ENCODE results near the gene F3. TPM values are rescaled to one million over a fixed set of nuclear protein-coding genes. Genes with fewer than 3 reads are reported as not detected.
"Not testable (repeated sequence)": the region's sequence is repeated elsewhere in the genome, so short reads cannot be mapped to it uniquely, and the experiment has no call there.

F3 gene
- total RNA-seq, 1 donor from 2014 or later = 6.4 TPM

GRCh38 chr1:94566436-94566835, 24.9 kb upstream of the F3 start:
- H3K9ac ChIP-seq; H3K27me3 ChIP-seq; H3K9me3 ChIP-seq (ENCODE audit: low read depth); H3F3A ChIP-seq (ENCODE audit: low read depth); H2AFZ ChIP-seq (replicated peaks); H3K79me2 ChIP-seq (ENCODE audit: low read depth); H3K27ac Mint-ChIP-seq; H3K4me3 ChIP-seq; H3K4me1 Mint-ChIP-seq; H3K9me3 Mint-ChIP-seq; H3K27ac ChIP-seq; H4K20me1 ChIP-seq (ENCODE audit: low read depth); H3K4me3 Mint-ChIP-seq; H3K36me3 ChIP-seq; H3K27me3 Mint-ChIP-seq (ENCODE audit: insufficient read depth, low read depth); H3K36me3 Mint-ChIP-seq; H3K4me2 ChIP-seq; DNase-seq (ENCODE audit: low spot score): not testable (repeated sequence)
- peaks cover 11% of the 10 kb centered on the region for H3K4me1 ChIP-seq

DNA sequence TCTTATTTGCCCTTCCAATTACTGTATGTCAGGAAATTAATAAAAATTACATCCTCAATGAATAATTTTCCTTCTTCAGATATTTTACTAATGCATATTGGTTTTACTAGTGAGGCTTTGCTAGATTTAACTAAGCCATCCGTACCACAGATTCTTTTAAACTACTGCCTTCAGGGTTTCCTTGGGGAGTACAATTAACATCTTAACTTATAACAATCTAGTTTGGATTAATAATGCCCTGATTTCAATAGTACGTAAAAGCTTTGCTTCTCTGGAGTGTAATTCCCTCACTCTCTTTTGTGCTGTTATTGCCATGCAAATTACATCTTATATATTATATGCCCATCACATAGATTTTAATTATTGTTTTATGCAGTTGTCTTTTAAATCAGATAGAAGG, 24.3 kb upstream of the F3 start:
- TF ChIP-seq CTCF (IDR thresholded peaks at IDR 0.05) (no peak), EZH2 (IDR thresholded peaks at IDR 0.05) (no peak)
- Mint-ChIP-seq H3K27ac (no peak overlapping the region), H3K36me3 (no peaks in the 10 kb centered on the region), H3K4me1 (peaks cover 3% of the 10 kb centered on the region), H3K4me3 (no peak overlapping the region), H3K27me3 (ENCODE audit: insufficient read depth, low read depth) (peaks cover 2% of the 10 kb centered on the region), H3K9me3 (peaks cover under 1% of the 10 kb centered on the region)
- Histone ChIP-seq H3K79me2 (ENCODE audit: low read depth) (no peaks in the 10 kb centered on the region), H4K20me1 (ENCODE audit: low read depth) (no peaks in the 10 kb centered on the region), H3K27ac (no peak overlapping the region), H3K36me3 (no peaks in the 10 kb centered on the region), H3K4me1 (peaks cover 11% of the 10 kb centered on the region), H3K27me3 (no peaks in the 10 kb centered on the region), H3K4me3 (no peak overlapping the region), H3K9me3 (ENCODE audit: low read depth) (no peaks in the 10 kb centered on the region), H3K4me2 (no peak overlapping the region), H3F3A (ENCODE audit: low read depth) (no peaks in the 10 kb centered on the region), H2AFZ (replicated peaks) (no peak overlapping the region), H3K9ac (no peak overlapping the region)
- DNase-seq (ENCODE audit: low spot score) = no peak

DNA sequence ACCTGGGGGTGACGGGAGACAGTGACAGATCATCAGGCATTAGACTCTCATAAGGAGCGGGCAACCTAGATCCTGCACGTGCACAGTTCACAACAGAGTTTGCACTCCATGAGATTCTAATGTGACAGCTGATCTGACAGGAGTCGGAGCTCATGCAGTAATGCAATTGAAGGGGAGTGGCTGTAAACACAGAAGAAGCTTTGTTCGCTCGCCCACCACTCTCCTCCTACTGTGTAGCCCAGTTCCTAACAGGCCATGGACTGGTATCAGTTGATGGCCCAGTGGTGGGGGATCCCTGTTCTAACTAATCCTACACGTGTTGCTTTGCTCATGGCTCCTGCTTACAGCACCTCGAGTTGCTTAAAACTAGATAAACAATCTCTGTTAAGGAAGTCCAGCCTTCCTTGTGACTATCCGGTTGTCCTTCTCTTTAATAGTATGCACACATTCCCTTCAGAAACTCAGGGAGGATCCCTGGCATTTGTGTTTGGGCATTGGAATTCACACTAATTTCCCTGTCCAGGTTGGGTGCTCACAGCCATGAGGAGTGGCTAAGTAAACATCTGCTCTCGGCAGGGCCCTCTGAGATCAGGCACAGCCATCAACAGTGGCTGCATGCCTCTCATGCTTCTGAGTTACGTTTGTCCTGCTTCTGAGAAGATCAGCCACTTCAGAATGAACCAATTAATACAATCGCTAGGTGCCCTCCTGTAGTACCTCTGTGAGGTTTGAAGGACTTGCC, 21.1 kb upstream of the F3 start:
- Mint-ChIP-seq H3K9me3 (no peaks in the 10 kb centered on the region), H3K36me3 (no peaks in the 10 kb centered on the region), H3K27me3 (ENCODE audit: insufficient read depth, low read depth) (peaks cover 3% of the 10 kb centered on the region), H3K27ac (no peak overlapping the region), H3K4me1 (peaks cover 3% of the 10 kb centered on the region), H3K4me3 (no peak overlapping the region)
- Histone ChIP-seq H3F3A (ENCODE audit: low read depth) (peaks cover 6% of the 10 kb centered on the region), H4K20me1 (ENCODE audit: low read depth) (no peaks in the 10 kb centered on the region), H3K4me3 (no peak overlapping the region), H3K9me3 (ENCODE audit: low read depth) (no peaks in the 10 kb centered on the region), H3K27me3 (no peaks in the 10 kb centered on the region), H3K4me2 (no peak overlapping the region), H3K79me2 (ENCODE audit: low read depth) (no peaks in the 10 kb centered on the region), H3K4me1 (peaks cover 19% of the 10 kb centered on the region), H3K27ac (no peak overlapping the region), H2AFZ (replicated peaks) (no peak overlapping the region), H3K9ac (no peak overlapping the region), H3K36me3 (no peaks in the 10 kb centered on the region)
- TF ChIP-seq EZH2 (IDR thresholded peaks at IDR 0.05) = no peak
- TF ChIP-seq EZH2phosphoT487 (IDR thresholded peaks at IDR 0.05) = no peak
- no peak for TF ChIP-seq CTCF (IDR thresholded peaks at IDR 0.05)
- no peak for DNase-seq (ENCODE audit: low spot score)

GRCh38 chr1:94560333-94560732, 18.8 kb upstream of the F3 start:
- Histone ChIP-seq H3K27ac (no peak overlapping the region), H3K4me3 (no peak overlapping the region), H3K4me1 (peaks cover 7% of the 10 kb centered on the region), H3K79me2 (ENCODE audit: low read depth) (no peaks in the 10 kb centered on the region), H3F3A (ENCODE audit: low read depth) (peaks cover 6% of the 10 kb centered on the region), H4K20me1 (ENCODE audit: low read depth) (no peaks in the 10 kb centered on the region), H3K4me2 (no peak overlapping the region), H3K36me3 (no peaks in the 10 kb centered on the region), H3K27me3 (no peaks in the 10 kb centered on the region), H3K9me3 (ENCODE audit: low read depth) (no peaks in the 10 kb centered on the region), H2AFZ (replicated peaks) (no peak overlapping the region), H3K9ac (no peak overlapping the region)
- Mint-ChIP-seq H3K4me3 (no peak overlapping the region), H3K27me3 (ENCODE audit: insufficient read depth, low read depth) (peaks cover 3% of the 10 kb centered on the region), H3K9me3 (no peaks in the 10 kb centered on the region), H3K4me1 (peaks cover 3% of the 10 kb centered on the region), H3K27ac (no peak overlapping the region), H3K36me3 (no peaks in the 10 kb centered on the region)
- no peak for DNase-seq (ENCODE audit: low spot score)
- TF ChIP-seq EZH2phosphoT487 (IDR thresholded peaks at IDR 0.05) (no peak), EZH2 (IDR thresholded peaks at IDR 0.05) (no peak), CTCF (IDR thresholded peaks at IDR 0.05) (no peak)

Measured in neural progenitor cell (in vitro differentiated cells).